Vagina (tissue), 2 donors: Measurements from ENCODE around the gene SART3.

Experiments
- POLR2A ChIP-seq, 2 donors: fragments of 450-650 bp; IDR thresholded peaks; one replicate each; pipeline ENCODE4 v1.6.1; 2017; ENCODE audit warnings: antibody characterized with exemption in 2 of 2, mild to moderate bottlenecking in 2 of 2, moderate library complexity in 2 of 2
- POLR2AphosphoS5 ChIP-seq, 2 donors: sonication (generic); formaldehyde crosslinking; IDR thresholded peaks; one replicate each; pipeline ENCODE4 v1.9.0; 2017; ENCODE audit warnings: antibody characterized with exemption in 2 of 2, mild to moderate bottlenecking in 2 of 2, low read depth in 1 of 2; ENCODE audit not compliant: insufficient read depth in 1 of 2
- TF ChIP-seq, protein P1 (sequence below), 3 experiments: fragments of 450-650 bp in 2 of 3; fragments of 200-600 bp in 1 of 3; sonication (generic) in 1 of 3; IDR thresholded peaks; one replicate each; pipeline ENCODE4 v1.5.1; 2017 to 2019; ENCODE audit warnings: antibody characterized with exemption in 3 of 3, mild to moderate bottlenecking in 2 of 3, moderate library complexity in 2 of 3

DNA sequence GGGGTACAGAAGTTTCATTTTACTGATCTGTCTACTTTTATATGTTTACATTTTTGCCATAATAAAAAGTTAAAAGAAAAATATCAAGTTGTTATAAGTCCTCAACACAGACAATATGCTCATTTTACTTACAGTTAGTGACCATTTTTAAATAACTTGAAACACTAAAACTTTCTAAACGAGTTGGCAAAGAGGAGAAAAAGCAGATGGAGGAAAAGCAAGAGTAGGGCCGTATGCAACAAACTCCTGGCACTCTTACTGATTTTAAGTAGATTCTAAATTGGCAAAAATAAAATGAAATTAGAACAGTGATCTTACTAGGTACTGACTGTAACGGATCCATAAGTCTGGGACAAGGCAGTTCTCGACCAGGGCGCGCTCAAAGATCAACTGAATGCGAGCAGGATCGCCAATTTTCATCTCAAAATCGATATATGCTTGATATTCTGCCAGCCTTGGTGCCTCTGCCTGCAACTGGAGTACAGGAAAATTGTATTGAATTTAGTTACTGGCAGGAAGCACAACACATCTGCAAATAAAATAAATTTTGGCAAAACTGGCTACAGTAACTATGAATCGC, 22.3 kb downstream of the SART3 start:
- TF ChIP-seq POLR2A (IDR thresholded peaks at IDR 0.05) (no peak), POLR2AphosphoS5 (IDR thresholded peaks at IDR 0.05; ENCODE audit: insufficient read depth in 1 of 2, low read depth in 1 of 2) (no peak)
- TF ChIP-seq, protein P1, sequence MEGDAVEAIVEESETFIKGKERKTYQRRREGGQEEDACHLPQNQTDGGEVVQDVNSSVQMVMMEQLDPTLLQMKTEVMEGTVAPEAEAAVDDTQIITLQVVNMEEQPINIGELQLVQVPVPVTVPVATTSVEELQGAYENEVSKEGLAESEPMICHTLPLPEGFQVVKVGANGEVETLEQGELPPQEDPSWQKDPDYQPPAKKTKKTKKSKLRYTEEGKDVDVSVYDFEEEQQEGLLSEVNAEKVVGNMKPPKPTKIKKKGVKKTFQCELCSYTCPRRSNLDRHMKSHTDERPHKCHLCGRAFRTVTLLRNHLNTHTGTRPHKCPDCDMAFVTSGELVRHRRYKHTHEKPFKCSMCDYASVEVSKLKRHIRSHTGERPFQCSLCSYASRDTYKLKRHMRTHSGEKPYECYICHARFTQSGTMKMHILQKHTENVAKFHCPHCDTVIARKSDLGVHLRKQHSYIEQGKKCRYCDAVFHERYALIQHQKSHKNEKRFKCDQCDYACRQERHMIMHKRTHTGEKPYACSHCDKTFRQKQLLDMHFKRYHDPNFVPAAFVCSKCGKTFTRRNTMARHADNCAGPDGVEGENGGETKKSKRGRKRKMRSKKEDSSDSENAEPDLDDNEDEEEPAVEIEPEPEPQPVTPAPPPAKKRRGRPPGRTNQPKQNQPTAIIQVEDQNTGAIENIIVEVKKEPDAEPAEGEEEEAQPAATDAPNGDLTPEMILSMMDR (IDR thresholded peaks at IDR 0.05), result no peak
